Natural killer cell treated with Interleukin-12 subunit alpha and Interleukin-12 subunit beta and Interleukin-15 and Interleukin-18, amount 100 ng/mL, for 72 hours (primary cell): ENCODE data around the gene NAA15. TPM values are rescaled to one million over a fixed set of nuclear protein-coding genes. Genes with fewer than 3 reads are reported as not detected.

Experiments used
- ATAC-seq, 2 donors: fragments of 150-1000 bp; cut with Tn5 transposase in 1 of 2; sonication (Bioruptor Pico), chemical (Tn5 transposase) in 1 of 2; 2 replicates each; pipeline ENCODE4 v1.10.0; 2021
- DNase-seq: peaks from one replicate; pipeline ENCODE4 v3.0.0; 2022; ENCODE audit warnings: low spot score
- H3K27ac Mint-ChIP-seq, 2 donors: 1 replicate in 1 of 2; 2 replicates in 1 of 2; pipeline ENCODE4 v1.8.0; 2022; ENCODE audit warnings: mixed read lengths in 2 of 2, mild to moderate bottlenecking in 1 of 2, moderate library complexity in 1 of 2
- H3K27me3 Mint-ChIP-seq, 2 donors: 1 replicate in 1 of 2; 2 replicates in 1 of 2; pipeline ENCODE4 v1.8.0; 2022; ENCODE audit warnings: mixed read lengths in 2 of 2
- H3K36me3 Mint-ChIP-seq: one replicate; pipeline ENCODE4 v1.8.0; 2022; ENCODE audit warnings: mixed read lengths
- H3K4me1 Mint-ChIP-seq, 2 donors: 1 replicate in 1 of 2; 2 replicates in 1 of 2; pipeline ENCODE4 v1.8.0; 2022; ENCODE audit warnings: low read depth in 2 of 2, mixed read lengths in 2 of 2, mild to moderate bottlenecking in 1 of 2
- H3K4me3 Mint-ChIP-seq: one replicate; pipeline ENCODE4 v1.8.0; 2022; ENCODE audit warnings: mixed read lengths
- H3K9me3 Mint-ChIP-seq: 2 replicates; pipeline ENCODE4 v1.8.0; 2022; ENCODE audit warnings: mixed read lengths
- total RNA-seq, 2 donors: library from RNA; stranded (reverse); gene quantifications; one replicate each; pipeline ENCODE4 v1.2.3, GENCODE V29; 2022

Gene NAA15
- total RNA-seq, 2 donors from 2014 or later: 71.5 to 100 TPM

DNA sequence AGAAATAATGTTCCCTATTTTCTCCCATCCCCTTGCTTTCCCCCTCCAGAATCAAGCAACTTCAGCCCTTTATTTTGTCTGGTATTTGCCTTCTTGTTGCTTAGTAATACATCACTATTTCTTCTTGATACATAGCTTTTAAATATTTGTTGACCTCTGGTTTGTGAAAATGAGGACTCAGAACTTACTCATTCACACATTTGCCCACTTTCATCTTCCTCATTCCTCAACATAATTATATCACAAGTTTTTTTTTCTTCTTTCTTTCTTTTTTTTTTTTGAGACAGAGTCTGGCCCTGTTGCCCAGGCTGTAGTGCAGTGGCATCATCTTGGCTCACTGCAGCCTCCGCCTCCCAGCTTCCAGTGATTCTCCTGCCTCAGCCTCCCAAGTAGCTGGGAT, 29.9 kb downstream of the NAA15 start:
- no peaks in the 10 kb centered on the region for H3K9me3 Mint-ChIP-seq
- H3K27me3 Mint-ChIP-seq: no peaks in the 10 kb centered on the region
- H3K4me1 Mint-ChIP-seq: peaks cover 12 to 26% of the 10 kb centered on the region in 2 donors
- peaks cover 5% of the 10 kb centered on the region for H3K36me3 Mint-ChIP-seq
- ATAC-seq (peak in 1 of 2 donors; percentile 31), DNase-seq (no peak)
- peak overlapping the region; percentile 10 for H3K4me3 Mint-ChIP-seq
- H3K27ac Mint-ChIP-seq: peak overlapping the region in 1 of 2 donors; percentile 34

DNA sequence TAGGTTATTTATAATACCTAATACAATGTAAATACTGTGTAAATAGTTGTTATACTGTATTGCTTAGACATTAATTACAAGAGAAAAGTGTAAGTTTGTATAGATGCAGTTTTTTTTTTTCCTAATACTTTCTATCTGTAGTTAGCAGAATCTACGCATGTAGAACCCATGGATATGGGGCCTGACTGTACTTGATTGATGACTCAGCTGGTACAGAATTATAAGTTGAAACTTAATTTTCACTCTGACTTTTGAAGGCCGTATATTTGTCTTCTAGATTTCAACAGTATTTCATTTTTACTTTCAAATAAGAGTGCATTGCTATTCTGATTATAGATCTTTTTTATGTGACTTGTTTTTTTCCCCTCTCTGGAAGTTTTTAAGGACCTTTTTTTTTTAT, 31.7 kb downstream of the NAA15 start:
- Mint-ChIP-seq H3K4me3 (no peak overlapping the region), H3K27me3 (no peaks in the 10 kb centered on the region), H3K9me3 (no peaks in the 10 kb centered on the region), H3K4me1 (peaks cover 15 to 30% of the 10 kb centered on the region in 2 donors), H3K36me3 (peaks cover 10% of the 10 kb centered on the region), H3K27ac (no peak overlapping the region)
- ATAC-seq (no peak), DNase-seq (no peak)

DNA sequence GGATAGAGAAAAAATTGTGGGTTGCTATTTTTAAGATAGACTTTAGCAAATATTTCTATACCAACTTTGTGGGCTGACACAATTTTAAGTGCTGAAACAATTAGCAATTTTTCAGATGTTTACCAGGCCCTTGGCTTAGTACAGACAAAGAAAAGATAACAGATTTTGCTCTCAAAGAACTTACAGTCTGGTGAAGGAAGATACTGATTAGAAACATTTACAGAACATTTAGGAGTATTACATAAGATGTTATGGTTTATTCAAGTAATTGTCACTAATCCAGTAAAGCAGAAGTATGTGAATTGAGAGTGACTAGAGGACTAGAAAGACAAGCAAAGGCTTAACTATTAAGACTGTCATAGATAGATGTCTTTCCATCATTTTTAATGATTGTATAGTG, 36.3 kb downstream of the NAA15 start:
- no peak for DNase-seq
- Mint-ChIP-seq H3K27ac (peak overlapping the region in 1 of 2 donors; percentile 13), H3K36me3 (peaks cover 15% of the 10 kb centered on the region), H3K4me3 (no peak overlapping the region), H3K4me1 (peaks cover 9 to 11% of the 10 kb centered on the region in 2 donors), H3K9me3 (no peaks in the 10 kb centered on the region), H3K27me3 (no peaks in the 10 kb centered on the region)
- ATAC-seq: no peak

DNA sequence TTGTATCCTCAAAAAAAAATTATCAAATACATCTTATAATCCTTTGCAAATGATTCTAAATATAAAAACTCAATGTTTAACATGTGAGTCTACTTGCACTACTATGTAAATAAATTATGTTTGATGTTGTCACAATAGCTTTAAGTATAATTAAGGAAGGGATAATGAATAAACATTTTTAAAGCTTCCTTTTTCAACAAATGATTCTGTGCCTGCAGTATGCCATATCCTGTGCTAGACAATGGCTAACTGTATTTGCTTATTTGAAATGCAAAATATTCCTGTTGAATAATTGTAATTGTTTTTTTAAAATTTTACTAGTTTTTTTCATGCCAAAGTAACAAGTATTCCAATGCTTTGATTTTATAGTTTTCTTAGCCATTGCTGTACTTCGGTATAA, 60.0 kb downstream of the NAA15 start:
- Mint-ChIP-seq H3K4me3 (no peak overlapping the region), H3K36me3 (peaks cover 17% of the 10 kb centered on the region), H3K27me3 (no peaks in the 10 kb centered on the region), H3K27ac (peak overlapping the region in 1 of 2 donors; percentile 70), H3K4me1 (peaks cover 3 to 5% of the 10 kb centered on the region in 2 donors), H3K9me3 (no peaks in the 10 kb centered on the region)
- no peak for ATAC-seq
- DNase-seq: no peak

DNA sequence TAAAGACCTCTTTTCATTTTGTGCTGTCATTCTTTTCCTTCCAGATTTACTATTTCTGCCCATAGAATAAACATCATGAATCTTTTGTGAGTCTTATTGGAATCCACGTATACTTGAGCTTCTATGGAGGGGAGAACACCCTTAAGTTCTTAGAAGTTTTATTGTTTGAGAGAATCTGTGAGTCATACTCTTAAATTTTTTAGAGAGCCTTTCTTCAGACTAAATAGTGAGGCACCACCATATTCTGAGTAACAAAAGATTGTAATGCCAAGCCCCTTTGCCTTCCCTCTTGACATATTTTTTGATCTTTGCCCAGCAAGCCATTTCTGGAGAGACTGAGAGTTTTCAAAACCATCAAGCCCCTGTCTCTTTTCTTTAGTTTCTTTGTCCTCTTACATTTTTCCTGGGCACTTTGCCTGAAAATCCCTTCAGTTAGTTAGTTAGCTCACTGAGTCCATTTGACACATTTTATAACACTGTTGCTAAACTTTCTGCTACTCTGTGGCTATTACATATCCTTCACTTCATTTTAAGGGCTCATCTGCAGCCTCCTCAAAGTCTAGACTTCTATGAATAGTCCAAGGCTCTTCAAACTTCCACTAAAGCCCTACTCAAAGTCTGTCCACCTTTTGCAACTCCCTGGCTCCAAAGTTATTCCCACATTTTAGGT, 66.3 kb downstream of the NAA15 start:
- Mint-ChIP-seq H3K9me3 (no peaks in the 10 kb centered on the region), H3K27ac (peak overlapping the region; percentile 7 to 12), H3K4me1 (peaks cover 8 to 15% of the 10 kb centered on the region in 2 donors), H3K36me3 (peaks cover 42% of the 10 kb centered on the region), H3K4me3 (no peak overlapping the region), H3K27me3 (no peaks in the 10 kb centered on the region)
- no peak for DNase-seq
- ATAC-seq: no peak

DNA sequence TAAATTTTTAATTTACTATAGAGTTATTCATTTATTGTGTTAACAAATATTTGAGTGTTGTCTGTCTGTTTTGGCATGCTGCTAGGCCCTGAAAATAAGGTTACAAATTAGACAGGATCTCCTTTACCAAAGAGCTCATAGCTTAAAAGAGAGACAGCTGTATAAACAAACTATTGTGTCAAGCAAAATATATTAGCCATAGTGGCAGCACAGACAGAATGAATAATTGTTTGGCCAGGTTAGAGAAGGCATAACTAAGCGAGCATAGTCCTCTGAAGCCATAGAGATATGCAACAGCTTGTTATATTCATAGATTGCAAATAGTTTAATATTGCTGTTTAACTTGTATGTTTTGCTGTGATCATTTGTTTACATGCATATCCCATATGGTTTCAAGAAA, 67.7 kb downstream of the NAA15 start:
- H3K36me3 Mint-ChIP-seq: peaks cover 41% of the 10 kb centered on the region
- peaks cover 8 to 10% of the 10 kb centered on the region in 2 donors for H3K4me1 Mint-ChIP-seq
- H3K27me3 Mint-ChIP-seq: no peaks in the 10 kb centered on the region
- H3K27ac Mint-ChIP-seq: no peak overlapping the region
- no peak overlapping the region for H3K4me3 Mint-ChIP-seq
- no peak for DNase-seq
- no peaks in the 10 kb centered on the region for H3K9me3 Mint-ChIP-seq
- no peak for ATAC-seq

DNA sequence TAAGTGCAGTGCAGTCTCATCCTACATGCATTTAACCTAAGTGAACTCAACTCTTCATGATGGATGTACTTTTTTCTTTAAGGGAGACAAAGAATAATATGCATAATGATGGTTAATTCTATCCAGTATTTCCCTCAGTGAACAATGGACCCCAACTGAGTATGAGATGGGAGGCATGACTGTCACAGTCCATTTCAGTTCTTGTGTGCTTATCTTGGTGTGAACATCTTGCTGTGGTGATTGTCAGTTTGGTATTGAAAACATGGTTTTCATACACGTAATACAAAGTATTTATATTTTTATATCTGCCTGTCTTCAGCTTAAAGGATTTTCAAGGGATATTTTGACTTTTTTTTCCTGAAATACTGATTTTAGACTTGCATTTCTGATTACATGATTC, 72.9 kb downstream of the NAA15 start:
- Mint-ChIP-seq H3K36me3 (peaks cover 46% of the 10 kb centered on the region), H3K4me1 (no peaks in the 10 kb centered on the region), H3K9me3 (no peaks in the 10 kb centered on the region), H3K27ac (no peak overlapping the region), H3K27me3 (no peaks in the 10 kb centered on the region), H3K4me3 (no peak overlapping the region)
- DNase-seq: no peak
- ATAC-seq: no peak

DNA sequence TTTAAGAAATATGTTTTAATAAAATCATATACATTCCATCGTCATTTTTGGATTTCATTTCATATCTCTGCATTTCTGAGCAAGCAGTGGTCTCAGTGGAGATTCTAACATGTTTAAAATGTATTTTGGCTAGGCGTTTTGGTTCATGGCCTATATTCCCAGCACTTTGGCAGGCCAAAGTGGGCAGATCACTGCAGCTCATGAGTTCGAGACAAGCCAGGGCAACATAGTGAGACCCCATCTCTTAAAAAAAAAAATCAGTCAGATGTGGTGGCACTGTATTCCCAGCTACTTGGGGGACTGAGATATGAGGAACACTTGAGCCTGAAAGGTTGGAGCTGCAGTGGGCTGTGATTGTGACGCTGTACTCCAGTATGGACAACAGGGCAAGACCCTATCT, 85.1 kb downstream of the NAA15 start:
- Mint-ChIP-seq H3K27ac (no peak overlapping the region), H3K4me1 (no peaks in the 10 kb centered on the region), H3K9me3 (no peaks in the 10 kb centered on the region), H3K4me3 (no peak overlapping the region), H3K27me3 (no peaks in the 10 kb centered on the region), H3K36me3 (no peaks in the 10 kb centered on the region)
- no peak for DNase-seq
- ATAC-seq: no peak

DNA sequence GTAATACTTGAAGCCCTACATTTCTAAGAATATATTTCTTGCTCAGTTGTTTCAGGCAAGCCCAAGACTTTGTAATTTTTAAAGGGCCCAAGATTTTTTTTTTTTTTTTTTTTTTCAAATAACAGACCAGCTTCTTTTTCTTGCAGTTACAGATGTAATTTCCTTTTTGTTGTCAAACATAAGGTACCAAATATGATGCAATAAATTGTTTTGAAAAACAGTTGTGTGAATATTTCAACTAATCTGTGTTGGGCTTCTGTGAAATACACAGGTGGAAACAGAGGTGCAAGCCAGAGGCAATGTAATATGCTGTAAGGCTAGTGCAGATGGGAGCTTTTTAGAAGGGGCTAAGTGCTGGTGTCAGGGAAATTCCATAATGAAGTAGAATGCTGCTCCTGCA, 87.8 kb downstream of the NAA15 start:
- Mint-ChIP-seq H3K9me3 (no peaks in the 10 kb centered on the region), H3K4me3 (no peak overlapping the region), H3K27ac (no peak overlapping the region), H3K36me3 (peaks cover 5% of the 10 kb centered on the region), H3K4me1 (no peaks in the 10 kb centered on the region), H3K27me3 (no peaks in the 10 kb centered on the region)
- ATAC-seq (no peak), DNase-seq (no peak)

DNA sequence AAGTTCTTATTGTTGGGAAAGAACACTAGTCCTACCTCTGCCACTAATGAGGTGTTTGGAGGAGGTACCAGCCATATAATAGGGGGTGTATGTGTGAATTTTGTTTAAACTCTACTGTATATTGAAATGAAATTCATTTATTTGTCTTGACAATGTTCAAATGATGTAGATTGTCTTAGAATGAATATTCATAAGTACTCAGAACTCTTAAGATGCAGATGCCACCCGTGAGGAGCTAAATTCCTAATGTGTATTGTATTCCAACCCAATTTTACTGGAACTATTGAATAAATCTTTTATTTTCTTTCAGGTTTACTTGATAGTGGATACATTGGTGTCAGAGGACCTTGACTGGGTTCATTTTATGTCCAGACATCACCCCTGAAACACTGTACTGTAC, 88.7 kb downstream of the NAA15 start:
- Mint-ChIP-seq H3K4me3 (no peak overlapping the region), H3K36me3 (peaks cover 5% of the 10 kb centered on the region), H3K27ac (no peak overlapping the region)

DNA sequence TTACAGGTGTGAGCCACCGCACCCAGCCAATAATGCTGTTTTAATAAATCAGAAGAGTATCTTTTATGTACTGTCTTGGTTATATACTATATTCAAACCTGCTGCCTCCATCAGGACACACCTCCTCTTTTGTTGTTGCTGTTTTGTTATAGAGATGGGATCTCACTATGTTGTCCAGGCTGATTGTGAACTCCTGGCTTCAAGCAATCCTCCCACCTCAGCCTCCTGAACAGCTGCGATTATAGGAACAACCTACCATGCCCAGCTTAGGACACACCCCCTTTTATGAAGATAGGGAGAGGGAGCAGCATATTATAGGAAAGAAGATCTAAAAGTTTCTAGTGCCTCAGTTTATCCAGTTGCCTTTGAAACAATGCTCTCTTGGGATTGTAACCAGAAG, 90.4 kb downstream of the NAA15 start:
- DNase-seq: no peak
- Mint-ChIP-seq H3K36me3 (peaks cover 5% of the 10 kb centered on the region), H3K9me3 (no peaks in the 10 kb centered on the region), H3K27me3 (no peaks in the 10 kb centered on the region), H3K27ac (no peak overlapping the region), H3K4me3 (no peak overlapping the region), H3K4me1 (no peaks in the 10 kb centered on the region)
- no peak for ATAC-seq

More for the DNA sequence above, 88.7 kb downstream of the NAA15 start:
- DNase-seq (no peak), ATAC-seq (no peak)
- H3K4me1 Mint-ChIP-seq: no peaks in the 10 kb centered on the region
- no peaks in the 10 kb centered on the region for H3K9me3 Mint-ChIP-seq
- no peaks in the 10 kb centered on the region for H3K27me3 Mint-ChIP-seq

DNA sequence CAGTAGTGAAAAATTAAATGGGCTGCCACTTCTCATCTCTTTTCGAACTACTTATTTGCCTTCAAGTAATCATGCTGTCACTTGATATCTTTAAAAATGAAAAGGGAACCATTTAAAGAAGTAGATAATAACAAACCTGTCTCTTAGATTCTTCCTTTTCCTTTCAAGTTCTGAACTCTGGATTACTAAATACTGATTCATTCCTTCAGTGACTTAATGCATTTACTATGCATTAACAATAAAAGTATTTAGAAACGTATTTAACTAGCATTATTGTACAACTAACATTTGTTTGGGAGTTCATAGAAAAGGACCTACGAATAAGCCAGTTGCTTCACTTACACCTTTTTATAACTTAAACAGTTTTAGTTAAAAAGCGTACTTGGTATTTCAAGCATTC, 91.5 kb downstream of the NAA15 start:
- no peak for DNase-seq
- no peaks in the 10 kb centered on the region for H3K27me3 Mint-ChIP-seq
- no peak for ATAC-seq
- no peak overlapping the region for H3K4me3 Mint-ChIP-seq
- no peaks in the 10 kb centered on the region for H3K4me1 Mint-ChIP-seq
- no peak overlapping the region for H3K27ac Mint-ChIP-seq
- H3K36me3 Mint-ChIP-seq: peaks cover 5% of the 10 kb centered on the region
- no peaks in the 10 kb centered on the region for H3K9me3 Mint-ChIP-seq

DNA sequence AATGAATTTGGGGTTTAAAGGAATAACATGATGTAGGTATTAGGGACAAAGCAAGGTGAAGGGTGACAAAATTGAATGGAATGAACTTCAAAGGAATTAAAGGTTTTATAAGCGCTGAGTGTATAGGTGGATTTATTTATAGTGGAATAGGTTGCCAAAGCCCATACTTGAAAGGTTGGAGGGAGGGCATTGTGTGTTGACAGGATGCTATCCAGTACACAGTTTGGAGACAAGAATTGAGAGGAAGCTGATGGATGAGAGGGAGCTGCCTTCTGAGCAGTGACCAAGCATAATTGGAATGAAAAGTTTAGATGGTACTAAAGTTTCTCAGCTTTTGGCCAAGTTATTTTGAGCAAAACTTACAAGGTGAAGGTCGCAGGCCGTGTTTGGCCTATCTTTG, 100.1 kb downstream of the NAA15 start:
- Mint-ChIP-seq H3K27me3 (no peaks in the 10 kb centered on the region), H3K27ac (no peak overlapping the region), H3K9me3 (no peaks in the 10 kb centered on the region), H3K4me1 (peaks cover 0 to 4% of the 10 kb centered on the region in 2 donors), H3K36me3 (peaks cover 11% of the 10 kb centered on the region), H3K4me3 (no peak overlapping the region)
- DNase-seq (no peak), ATAC-seq (no peak)

DNA sequence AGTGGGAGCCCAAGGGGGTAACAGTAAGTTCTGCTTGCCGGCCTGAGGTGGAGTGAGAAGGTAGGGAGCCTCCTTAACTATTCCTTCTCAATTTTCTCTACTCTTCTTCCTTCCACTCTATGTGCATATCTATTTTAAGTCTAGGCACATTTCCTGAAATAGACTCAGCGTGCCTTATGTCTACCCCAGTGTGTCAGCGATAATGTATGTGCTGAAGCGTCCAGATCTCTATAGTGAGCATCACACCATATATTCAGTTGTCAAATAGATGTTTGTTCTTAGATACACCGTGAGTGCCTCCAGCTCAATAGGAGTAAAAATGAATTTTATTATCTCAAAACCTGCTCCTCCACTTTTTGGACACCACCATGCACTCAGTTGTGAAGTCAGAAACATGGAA, 101.1 kb downstream of the NAA15 start:
- no peak for ATAC-seq
- H3K27me3 Mint-ChIP-seq: no peaks in the 10 kb centered on the region
- no peak overlapping the region for H3K27ac Mint-ChIP-seq
- peaks cover 12% of the 10 kb centered on the region for H3K36me3 Mint-ChIP-seq
- H3K4me1 Mint-ChIP-seq: peaks cover 0 to 6% of the 10 kb centered on the region in 2 donors
- H3K4me3 Mint-ChIP-seq: no peak overlapping the region
- no peaks in the 10 kb centered on the region for H3K9me3 Mint-ChIP-seq
- DNase-seq: no peak

DNA sequence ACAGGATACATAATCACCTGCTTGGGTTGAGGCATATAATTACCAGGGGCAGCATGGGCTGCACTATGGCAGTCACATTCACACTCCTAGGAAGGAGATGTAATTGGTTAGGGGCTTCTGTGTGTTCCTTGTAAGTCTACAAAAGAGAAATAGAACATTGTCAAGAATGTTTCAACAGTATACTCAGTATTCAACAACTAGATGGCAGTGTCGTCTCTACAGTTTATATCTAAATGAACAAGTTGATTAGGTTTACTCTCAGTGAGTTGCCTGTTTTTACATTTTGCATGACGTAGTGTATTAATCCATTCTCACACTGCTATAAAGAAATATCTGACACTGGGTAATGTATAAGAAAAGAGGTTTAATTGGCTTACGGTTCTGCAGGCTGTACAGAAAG, 102.2 kb downstream of the NAA15 start:
- Mint-ChIP-seq H3K4me3 (no peak overlapping the region), H3K36me3 (peaks cover 12% of the 10 kb centered on the region), H3K27me3 (no peaks in the 10 kb centered on the region), H3K27ac (no peak overlapping the region), H3K4me1 (peaks cover 0 to 6% of the 10 kb centered on the region in 2 donors), H3K9me3 (no peaks in the 10 kb centered on the region)
- no peak for DNase-seq
- no peak for ATAC-seq
